ENCODE measurements around the gene ZKSCAN7.
A peak's percentile ranks its signal among the peaks of the same experiment; 100 is the strongest.
"Not testable (repeated sequence)": the region's sequence is repeated elsewhere in the genome, so short reads cannot be mapped to it uniquely, and the experiment has no call there.

ZKSCAN7 gene

GRCh38 chr3:44554626-44555592, at the start of gene ZKSCAN7:
Gene ZKSCAN7 (plus strand): TSS chr3:44555193. CDS start chr3:44557048, 1,855 bp downstream.
- peak; percentile 54 for DNase-seq (ENCODE audit: low read depth)

GRCh38 chr3:44506556-44506955, 48.4 kb upstream of the ZKSCAN7 start:
- no peak for DNase-seq (ENCODE audit: low read depth)

- DNase-seq (ENCODE audit: low read depth), result no peak
Observed at GRCh38 chr3:44506961-44507360, 48.0 kb upstream of the ZKSCAN7 start.

- no peak for DNase-seq (ENCODE audit: low read depth)
Observed at GRCh38 chr3:44509393-44509921, 45.5 kb upstream of the ZKSCAN7 start.

- DNase-seq (ENCODE audit: low read depth), result no peak
Observed at GRCh38 chr3:44510000-44510368, 45.0 kb upstream of the ZKSCAN7 start.

- no peak for DNase-seq (ENCODE audit: low read depth)
Observed at GRCh38 chr3:44511238-44511566, 43.8 kb upstream of the ZKSCAN7 start.

- DNase-seq (ENCODE audit: low read depth), result no peak
Observed at GRCh38 chr3:44513513-44513912, 41.5 kb upstream of the ZKSCAN7 start.

GRCh38 chr3:44516230-44516629, 38.8 kb upstream of the ZKSCAN7 start:
- DNase-seq (ENCODE audit: low read depth), result no peak

- no peak for DNase-seq (ENCODE audit: low read depth)
Observed at GRCh38 chr3:44518782-44519156, 36.2 kb upstream of the ZKSCAN7 start.

- DNase-seq (ENCODE audit: low read depth), result no peak
Observed at GRCh38 chr3:44521721-44522120, 33.3 kb upstream of the ZKSCAN7 start.

GRCh38 chr3:44522494-44522933, 32.5 kb upstream of the ZKSCAN7 start:
- no peak for DNase-seq (ENCODE audit: low read depth)

GRCh38 chr3:44525060-44525459, 29.9 kb upstream of the ZKSCAN7 start:
- DNase-seq (ENCODE audit: low read depth), result no peak

- no peak for DNase-seq (ENCODE audit: low read depth)
Observed at GRCh38 chr3:44529927-44530326, 25.1 kb upstream of the ZKSCAN7 start.

- no peak for DNase-seq (ENCODE audit: low read depth)
Observed at GRCh38 chr3:44530911-44531310, 24.1 kb upstream of the ZKSCAN7 start.

GRCh38 chr3:44534659-44535058, 20.3 kb upstream of the ZKSCAN7 start:
- not testable (repeated sequence) for DNase-seq (ENCODE audit: low read depth)

GRCh38 chr3:44535364-44535763, 19.6 kb upstream of the ZKSCAN7 start:
- DNase-seq (ENCODE audit: low read depth), result no peak

- DNase-seq (ENCODE audit: low read depth), result not testable (repeated sequence)
Observed at GRCh38 chr3:44544811-44545210, 10.2 kb upstream of the ZKSCAN7 start.

GRCh38 chr3:44555723-44556122, 730 bp downstream of the ZKSCAN7 start:
- no peak for DNase-seq (ENCODE audit: low read depth)

- DNase-seq (ENCODE audit: low read depth), result no peak
Observed at GRCh38 chr3:44557074-44557473, 2.1 kb downstream of the ZKSCAN7 start.

GRCh38 chr3:44561076-44561475, 6.1 kb downstream of the ZKSCAN7 start:
- no peak for DNase-seq (ENCODE audit: low read depth)

- DNase-seq (ENCODE audit: low read depth), result no peak
Observed at GRCh38 chr3:44562147-44562546, 7.2 kb downstream of the ZKSCAN7 start.

GRCh38 chr3:44568561-44568960, 13.6 kb downstream of the ZKSCAN7 start:
- no peak for DNase-seq (ENCODE audit: low read depth)

GRCh38 chr3:44571024-44571423, 16.0 kb downstream of the ZKSCAN7 start:
- DNase-seq (ENCODE audit: low read depth), result no peak

GRCh38 chr3:44576613-44577012, 21.6 kb downstream of the ZKSCAN7 start:
- no peak for DNase-seq (ENCODE audit: low read depth)

All from activated T-cell treated with anti-CD3 and anti-CD28 coated beads for 48 hours (primary cell).